OCI-LY1 (cell line): ENCODE results near the gene SLIT3.

Experiments
- CTCF ChIP-seq: fragments of 200-600 bp; sonication (generic), shearing (Covaris generic); IDR thresholded peaks from 2 replicates; pipeline ENCODE4 v1.5.1; 2017; ENCODE audit warnings: mild to moderate bottlenecking, antibody characterized with exemption, low read length, moderate library complexity, mixed read lengths
- EZH2 ChIP-seq: fragments of 200-600 bp; sonication (generic), shearing (Covaris generic); IDR thresholded peaks from 2 replicates; pipeline ENCODE4 v1.8.0; 2017; ENCODE audit warnings: borderline replicate concordance, mixed run types, mild to moderate bottlenecking, antibody characterized with exemption, low read length, moderate library complexity, mixed read lengths

GRCh38 chr5:168624850-168625364 is 676.0 kb downstream of the SLIT3 start:
- TF ChIP-seq CTCF, result no peak
- no peak for TF ChIP-seq EZH2
